Choroid plexus epithelial cell (primary cell): Measurements from ENCODE around the gene FNDC3A.

Experiments
- DNase-seq: peaks from one replicate; pipeline ENCODE4 v3.0.0-alpha.2; 2010; ENCODE audit warnings: low read depth
- H3K4me3 ChIP-seq: 2 replicates; pipeline ENCODE4 v1.5.1; 2011; ENCODE audit warnings: low read depth, mild to moderate bottlenecking, control low read depth, low read length, moderate library complexity
- TF ChIP-seq, protein P1 (sequence below): conservative IDR thresholded peaks from 2 replicates; pipeline ENCODE4 v1.5.1; 2011; ENCODE audit warnings: low read depth, mild to moderate bottlenecking, control low read depth, inconsistent platforms, low read length, moderate library complexity

Gene FNDC3A, protein sequence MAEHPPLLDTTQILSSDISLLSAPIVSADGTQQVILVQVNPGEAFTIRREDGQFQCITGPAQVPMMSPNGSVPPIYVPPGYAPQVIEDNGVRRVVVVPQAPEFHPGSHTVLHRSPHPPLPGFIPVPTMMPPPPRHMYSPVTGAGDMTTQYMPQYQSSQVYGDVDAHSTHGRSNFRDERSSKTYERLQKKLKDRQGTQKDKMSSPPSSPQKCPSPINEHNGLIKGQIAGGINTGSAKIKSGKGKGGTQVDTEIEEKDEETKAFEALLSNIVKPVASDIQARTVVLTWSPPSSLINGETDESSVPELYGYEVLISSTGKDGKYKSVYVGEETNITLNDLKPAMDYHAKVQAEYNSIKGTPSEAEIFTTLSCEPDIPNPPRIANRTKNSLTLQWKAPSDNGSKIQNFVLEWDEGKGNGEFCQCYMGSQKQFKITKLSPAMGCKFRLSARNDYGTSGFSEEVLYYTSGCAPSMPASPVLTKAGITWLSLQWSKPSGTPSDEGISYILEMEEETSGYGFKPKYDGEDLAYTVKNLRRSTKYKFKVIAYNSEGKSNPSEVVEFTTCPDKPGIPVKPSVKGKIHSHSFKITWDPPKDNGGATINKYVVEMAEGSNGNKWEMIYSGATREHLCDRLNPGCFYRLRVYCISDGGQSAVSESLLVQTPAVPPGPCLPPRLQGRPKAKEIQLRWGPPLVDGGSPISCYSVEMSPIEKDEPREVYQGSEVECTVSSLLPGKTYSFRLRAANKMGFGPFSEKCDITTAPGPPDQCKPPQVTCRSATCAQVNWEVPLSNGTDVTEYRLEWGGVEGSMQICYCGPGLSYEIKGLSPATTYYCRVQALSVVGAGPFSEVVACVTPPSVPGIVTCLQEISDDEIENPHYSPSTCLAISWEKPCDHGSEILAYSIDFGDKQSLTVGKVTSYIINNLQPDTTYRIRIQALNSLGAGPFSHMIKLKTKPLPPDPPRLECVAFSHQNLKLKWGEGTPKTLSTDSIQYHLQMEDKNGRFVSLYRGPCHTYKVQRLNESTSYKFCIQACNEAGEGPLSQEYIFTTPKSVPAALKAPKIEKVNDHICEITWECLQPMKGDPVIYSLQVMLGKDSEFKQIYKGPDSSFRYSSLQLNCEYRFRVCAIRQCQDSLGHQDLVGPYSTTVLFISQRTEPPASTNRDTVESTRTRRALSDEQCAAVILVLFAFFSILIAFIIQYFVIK

DNA sequence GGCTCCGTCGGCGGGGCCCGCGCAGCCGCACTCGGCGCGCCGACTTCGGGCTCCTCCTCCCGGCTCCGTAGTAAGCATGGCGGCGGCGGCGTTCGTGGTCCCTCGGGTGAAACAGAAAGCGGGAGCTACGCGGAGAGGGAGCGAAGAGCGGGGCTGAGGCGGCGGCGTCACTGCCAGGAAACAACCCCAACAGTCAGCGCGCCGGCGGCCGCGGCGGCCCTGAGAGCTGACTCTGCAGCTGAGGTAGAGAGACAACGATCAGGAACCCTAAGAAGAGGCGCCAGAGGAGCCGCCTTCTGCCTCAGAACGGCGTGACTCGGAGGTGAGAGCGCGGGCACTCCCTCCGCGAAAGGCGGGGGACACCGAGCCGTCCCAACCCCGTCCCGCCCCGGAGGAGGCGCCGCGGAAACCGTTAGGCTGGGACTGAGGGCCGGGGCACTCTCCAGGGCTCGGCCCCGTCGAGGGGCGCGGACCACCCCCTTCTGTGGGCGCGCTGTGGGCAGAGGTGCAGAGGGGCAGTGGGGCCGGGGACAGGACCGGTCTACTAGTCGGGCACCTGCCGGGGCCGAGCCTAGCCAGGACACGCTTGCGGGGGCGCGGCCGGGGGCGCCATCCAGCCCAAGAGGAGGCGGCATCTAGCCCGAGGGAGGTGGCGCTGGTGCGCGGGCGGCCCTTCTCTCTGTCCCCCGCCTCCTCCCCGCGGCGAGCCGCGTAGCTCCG lies at the start of gene FNDC3A:
Gene FNDC3A, plus strand, starts transcription at position 57 of the 720 bp plus-strand sequence. CDS start 30,279 bp downstream, outside the sequence.
- peak; percentile 82 for DNase-seq
- H3K4me3 ChIP-seq = peak within 1 kb of the TSS; percentile 84
- TF ChIP-seq, protein P1, sequence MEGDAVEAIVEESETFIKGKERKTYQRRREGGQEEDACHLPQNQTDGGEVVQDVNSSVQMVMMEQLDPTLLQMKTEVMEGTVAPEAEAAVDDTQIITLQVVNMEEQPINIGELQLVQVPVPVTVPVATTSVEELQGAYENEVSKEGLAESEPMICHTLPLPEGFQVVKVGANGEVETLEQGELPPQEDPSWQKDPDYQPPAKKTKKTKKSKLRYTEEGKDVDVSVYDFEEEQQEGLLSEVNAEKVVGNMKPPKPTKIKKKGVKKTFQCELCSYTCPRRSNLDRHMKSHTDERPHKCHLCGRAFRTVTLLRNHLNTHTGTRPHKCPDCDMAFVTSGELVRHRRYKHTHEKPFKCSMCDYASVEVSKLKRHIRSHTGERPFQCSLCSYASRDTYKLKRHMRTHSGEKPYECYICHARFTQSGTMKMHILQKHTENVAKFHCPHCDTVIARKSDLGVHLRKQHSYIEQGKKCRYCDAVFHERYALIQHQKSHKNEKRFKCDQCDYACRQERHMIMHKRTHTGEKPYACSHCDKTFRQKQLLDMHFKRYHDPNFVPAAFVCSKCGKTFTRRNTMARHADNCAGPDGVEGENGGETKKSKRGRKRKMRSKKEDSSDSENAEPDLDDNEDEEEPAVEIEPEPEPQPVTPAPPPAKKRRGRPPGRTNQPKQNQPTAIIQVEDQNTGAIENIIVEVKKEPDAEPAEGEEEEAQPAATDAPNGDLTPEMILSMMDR = no peak

DNA sequence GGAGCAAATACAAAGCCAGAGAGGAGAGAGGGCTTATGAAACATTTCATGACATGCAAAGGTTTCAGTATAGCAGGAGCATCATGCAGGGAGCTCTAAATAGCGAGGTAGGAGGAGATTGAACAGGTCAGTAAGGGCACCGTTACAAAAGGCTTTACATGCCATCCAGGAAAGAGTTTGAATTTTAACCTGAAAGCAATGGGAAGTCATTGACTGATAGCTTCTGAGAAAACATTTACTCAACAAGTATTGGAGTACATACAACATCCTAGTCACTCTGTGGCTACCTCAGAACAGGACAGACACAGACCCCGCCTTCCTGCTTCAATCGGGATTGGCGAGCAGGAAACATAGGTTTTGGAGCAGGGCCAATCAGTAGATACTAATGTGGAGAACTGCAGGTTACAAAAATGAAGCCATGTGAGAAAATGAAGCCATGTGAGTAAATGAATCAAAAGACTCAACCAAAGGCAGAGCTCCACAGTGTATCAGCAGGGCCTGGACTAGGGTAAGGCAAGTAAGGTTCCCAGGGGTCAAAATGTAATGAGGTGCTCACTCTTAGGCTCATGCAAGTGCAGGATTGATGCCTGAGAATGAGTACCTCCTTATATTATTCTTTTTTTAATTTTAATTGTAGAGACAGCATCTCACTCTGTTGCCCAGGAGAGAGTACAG lies 46.8 kb upstream of the FNDC3A start:
- DNase-seq = no peak
- TF ChIP-seq, protein P1 = no peak
- H3K4me3 ChIP-seq = no peak overlapping the region

DNA sequence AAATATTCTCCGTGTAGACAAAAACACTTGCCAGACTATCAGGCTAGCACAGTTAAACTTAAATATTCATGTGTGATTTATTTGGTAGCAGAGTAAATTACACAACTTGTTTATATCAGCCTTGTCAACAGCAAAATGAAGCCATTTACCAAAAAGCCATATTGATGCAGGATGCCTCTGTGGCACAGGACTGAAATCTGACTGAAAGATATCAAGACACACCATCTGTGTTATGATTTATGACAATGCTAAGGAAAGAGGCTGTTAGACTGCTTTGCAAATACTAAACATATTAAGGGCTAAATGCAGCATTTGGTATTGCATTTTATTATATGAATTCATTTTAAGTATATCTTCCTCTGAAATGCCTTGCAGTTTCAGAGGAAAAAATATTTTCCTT lies 44.8 kb upstream of the FNDC3A start:
- DNase-seq = no peak
- TF ChIP-seq, protein P1 = no peak
- H3K4me3 ChIP-seq = no peak overlapping the region

DNA sequence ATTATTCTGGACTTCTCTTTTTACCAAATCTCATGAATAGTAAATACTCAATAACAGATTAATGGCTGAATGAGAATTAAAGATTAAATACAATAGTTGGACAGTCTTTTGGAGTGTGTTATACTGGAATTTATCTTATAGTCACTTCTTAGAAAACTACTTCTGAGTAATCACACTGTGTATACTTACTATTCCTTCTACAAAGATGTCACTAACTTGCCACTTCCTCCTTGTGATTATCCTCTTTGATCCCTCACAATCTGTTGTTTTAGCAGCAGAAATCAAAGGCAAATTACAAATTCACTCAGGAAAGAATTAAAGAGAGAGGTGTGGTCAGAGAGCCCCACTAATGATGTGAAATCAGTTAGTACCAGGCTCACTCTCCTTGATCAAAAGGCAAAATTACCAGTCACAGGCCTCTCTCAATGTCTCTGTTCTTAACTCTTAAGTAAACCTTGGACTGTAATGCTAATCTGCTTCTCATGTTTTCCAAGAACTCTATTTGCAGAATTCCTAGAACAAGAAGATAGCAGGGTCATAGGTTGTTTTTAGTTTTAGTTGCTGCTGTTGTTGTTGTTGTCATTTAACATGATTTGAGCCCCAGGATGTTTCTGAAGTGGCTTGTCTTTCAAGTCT lies 37.3 kb upstream of the FNDC3A start:
- no peak for DNase-seq
- no peak overlapping the region for H3K4me3 ChIP-seq
- TF ChIP-seq, protein P1 = no peak

DNA sequence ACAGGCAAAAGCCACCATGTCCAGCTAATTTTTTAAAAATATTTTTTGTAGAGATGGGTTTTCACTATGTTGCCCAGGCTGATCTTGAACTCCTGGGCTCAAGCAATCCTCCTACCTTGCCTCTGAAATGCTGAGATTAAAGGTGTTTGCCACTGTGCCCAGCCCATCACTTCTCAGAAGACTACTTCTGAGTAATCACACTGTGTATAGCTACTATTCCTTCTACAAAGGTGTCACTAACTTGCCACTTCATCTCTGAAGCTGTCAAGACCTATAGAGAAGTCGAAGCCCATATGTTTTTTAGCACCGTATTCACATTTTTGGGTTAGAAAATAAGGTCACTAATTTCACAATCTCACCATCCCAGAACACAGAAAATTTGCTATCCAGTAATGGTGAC lies 36.0 kb upstream of the FNDC3A start:
- TF ChIP-seq, protein P1 = no peak
- DNase-seq = no peak

More for the DNA sequence above, 36.0 kb upstream of the FNDC3A start:
- no peak overlapping the region for H3K4me3 ChIP-seq
